GM23338 (cell line): Measurements from ENCODE around the gene SLAMF6.

Experiments
- ETS1 ChIP-seq: IDR thresholded peaks from 2 replicates; pipeline ENCODE4 v1.6.1; 2016; ENCODE audit warnings: antibody characterized with exemption
- EZH2 ChIP-seq: fragments of 200-600 bp; sonication (generic); IDR thresholded peaks from one replicate; pipeline ENCODE4 v1.8.0; 2017; ENCODE audit warnings: antibody characterized with exemption, mild to moderate bottlenecking, low read depth; ENCODE audit not compliant: unreplicated experiment
- POLR2AphosphoS5 ChIP-seq: IDR thresholded peaks from 2 replicates; pipeline ENCODE4 v1.6.1; 2016; ENCODE audit warnings: antibody characterized with exemption, low read depth
- TF ChIP-seq, protein P1 (sequence below), 2 experiments: fragments of 200-600 bp in 1 of 2; sonication (generic) in 1 of 2; conservative IDR thresholded peaks; 2 replicates each; pipeline versions ENCODE4 v1.5.1 to v1.6.1; 2016 to 2017; ENCODE audit warnings: antibody characterized with exemption in 2 of 2, low read depth in 2 of 2, mild to moderate bottlenecking in 2 of 2, moderate library complexity in 1 of 2

DNA sequence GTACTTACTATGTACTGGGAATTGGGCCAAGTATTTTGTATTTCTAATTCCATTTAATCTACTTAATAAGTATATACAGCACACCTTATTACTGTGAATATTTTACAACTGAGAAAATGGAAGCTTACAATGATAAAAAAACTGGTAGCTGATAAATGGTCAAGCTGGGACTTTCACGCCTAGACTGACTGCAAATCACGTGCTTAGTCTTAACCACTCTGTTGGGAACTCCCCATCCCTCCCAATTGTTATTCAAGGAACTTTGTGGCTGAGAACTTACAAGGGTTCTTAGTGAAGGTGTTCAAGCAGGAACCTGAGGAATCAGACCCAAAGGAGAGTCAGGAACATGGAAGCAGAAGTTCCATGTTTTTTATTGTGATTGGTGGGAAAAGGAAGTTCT is 29.4 kb upstream of the SLAMF6 start:
- TF ChIP-seq, protein P1, sequence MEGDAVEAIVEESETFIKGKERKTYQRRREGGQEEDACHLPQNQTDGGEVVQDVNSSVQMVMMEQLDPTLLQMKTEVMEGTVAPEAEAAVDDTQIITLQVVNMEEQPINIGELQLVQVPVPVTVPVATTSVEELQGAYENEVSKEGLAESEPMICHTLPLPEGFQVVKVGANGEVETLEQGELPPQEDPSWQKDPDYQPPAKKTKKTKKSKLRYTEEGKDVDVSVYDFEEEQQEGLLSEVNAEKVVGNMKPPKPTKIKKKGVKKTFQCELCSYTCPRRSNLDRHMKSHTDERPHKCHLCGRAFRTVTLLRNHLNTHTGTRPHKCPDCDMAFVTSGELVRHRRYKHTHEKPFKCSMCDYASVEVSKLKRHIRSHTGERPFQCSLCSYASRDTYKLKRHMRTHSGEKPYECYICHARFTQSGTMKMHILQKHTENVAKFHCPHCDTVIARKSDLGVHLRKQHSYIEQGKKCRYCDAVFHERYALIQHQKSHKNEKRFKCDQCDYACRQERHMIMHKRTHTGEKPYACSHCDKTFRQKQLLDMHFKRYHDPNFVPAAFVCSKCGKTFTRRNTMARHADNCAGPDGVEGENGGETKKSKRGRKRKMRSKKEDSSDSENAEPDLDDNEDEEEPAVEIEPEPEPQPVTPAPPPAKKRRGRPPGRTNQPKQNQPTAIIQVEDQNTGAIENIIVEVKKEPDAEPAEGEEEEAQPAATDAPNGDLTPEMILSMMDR (conservative IDR thresholded peaks at IDR 0.05; ENCODE audit: low read depth in 2 of 2): no peak
- TF ChIP-seq ETS1 (no peak), EZH2 (no peak), POLR2AphosphoS5 (no peak)
